HL-60 (cell line): ENCODE results near the gene LRFN4.

Source experiments
- DNase-seq, 2 experiments: peaks; one replicate each; pipeline ENCODE4 v3.0.0-alpha.2; 2010 to 2020; ENCODE audit warnings: low read depth in 1 of 2, low spot score in 1 of 2
- H3K27ac ChIP-seq: fragments of 250-450 bp; sonication (Bioruptor Pico); replicated peaks from 2 replicates; pipeline ENCODE4 v1.5.1; 2020; ENCODE audit warnings: mild to moderate bottlenecking, moderate library complexity
- H3K27me3 ChIP-seq: fragments of 250-450 bp; sonication (Bioruptor Pico); 2 replicates; pipeline ENCODE4 v1.5.1; 2021; ENCODE audit warnings: mild to moderate bottlenecking, moderate library complexity; ENCODE audit not compliant: insufficient read depth, poor library complexity, severe bottlenecking
- H3K4me3 ChIP-seq: replicated peaks from 2 replicates; pipeline ENCODE4 v1.5.1; 2011; ENCODE audit warnings: mild to moderate bottlenecking, control low read depth, low read length; ENCODE audit not compliant: insufficient read depth
- CTCF ChIP-seq: IDR thresholded peaks from one replicate; pipeline ENCODE4 v1.5.1; 2011; ENCODE audit warnings: low read length, control low read depth, inconsistent platforms; ENCODE audit not compliant: insufficient read depth
- GABPA ChIP-seq: IDR thresholded peaks from 2 replicates; pipeline ENCODE4 v1.6.1; 2012; ENCODE audit warnings: low read depth
- POLR2AphosphoS5 ChIP-seq: IDR thresholded peaks from 2 replicates; pipeline ENCODE4 v1.6.1; 2012; ENCODE audit warnings: low read depth
- REST ChIP-seq: IDR thresholded peaks from 2 replicates; pipeline ENCODE4 v1.6.1; 2012; ENCODE audit warnings: low read depth; ENCODE audit not compliant: insufficient replicate concordance
- SPI1 ChIP-seq: IDR thresholded peaks from 2 replicates; pipeline ENCODE4 v1.6.1; 2012; ENCODE audit warnings: low read depth, mild to moderate bottlenecking, borderline replicate concordance
- long read RNA-seq: library from polyadenylated mRNA; unstranded; transcript quantifications from one replicate; pipeline ENCODE4 v2.0.0, GENCODE V29; 2020

Gene LRFN4
- long read RNA-seq, transcript LRFN4-201 (2 exons, 2,431 nt), result major isoform, 5 of 11 reads
- long read RNA-seq, partial matches to known transcripts, result 5 of 11 reads
- long read RNA-seq, other reads (novel, unspliced or antisense), result 1 of 11 reads

GRCh38 chr11:66856496-66857233 is at the start of gene LRFN4:
Gene LRFN4, plus strand, starts transcription at chr11:66857064. Its CDS starts 681 bp downstream, at chr11:66857745.
- no peak for DNase-seq
- TF ChIP-seq REST (no peak), POLR2AphosphoS5 (no peak), SPI1 (no peak), CTCF (no peak), GABPA (no peak)
- Histone ChIP-seq H3K27ac (peak within 1 kb of the TSS; percentile 96), H3K27me3 (no peaks in the 10 kb centered on the region), H3K4me3 (peak within 1 kb of the TSS; percentile 76)

GRCh38 chr11:66809592-66809991 is 47.3 kb upstream of the LRFN4 start:
- no peak overlapping the region for H3K27ac ChIP-seq
- TF ChIP-seq CTCF, result no peak
- TF ChIP-seq POLR2AphosphoS5, result no peak
- no peak for TF ChIP-seq GABPA
- TF ChIP-seq REST, result no peak
- TF ChIP-seq SPI1, result no peak

GRCh38 chr11:66810576-66811185 is 46.2 kb upstream of the LRFN4 start:
- no peak overlapping the region for H3K27ac ChIP-seq
- H3K27me3 ChIP-seq, result peaks cover 6% of the 10 kb centered on the region
- H3K4me3 ChIP-seq, result no peak overlapping the region
- no peak for TF ChIP-seq REST
- no peak for TF ChIP-seq CTCF
- no peak for TF ChIP-seq POLR2AphosphoS5
- DNase-seq, result no peak

More at GRCh38 chr11:66809592-66809991, 47.3 kb upstream of the LRFN4 start:
- H3K27me3 ChIP-seq, result peaks cover 6% of the 10 kb centered on the region
- no peak overlapping the region for H3K4me3 ChIP-seq
- DNase-seq, result no peak
